Lower leg skin (tissue), 3 donors: Measurements from ENCODE around the gene CDC42SE2.

Source experiments
- POLR2A ChIP-seq, 2 donors: fragments of 450-650 bp; IDR thresholded peaks; one replicate each; pipeline ENCODE4 v1.6.1; 2016 to 2017; ENCODE audit warnings: antibody characterized with exemption in 2 of 2, mild to moderate bottlenecking in 1 of 2, moderate library complexity in 1 of 2
- TF ChIP-seq, protein P1 (sequence below), 3 donors: fragments of 450-650 bp; IDR thresholded peaks; one replicate each; pipeline ENCODE4 v1.5.1; 2016; ENCODE audit warnings: antibody characterized with exemption in 3 of 3, mild to moderate bottlenecking in 3 of 3, moderate library complexity in 2 of 3

DNA sequence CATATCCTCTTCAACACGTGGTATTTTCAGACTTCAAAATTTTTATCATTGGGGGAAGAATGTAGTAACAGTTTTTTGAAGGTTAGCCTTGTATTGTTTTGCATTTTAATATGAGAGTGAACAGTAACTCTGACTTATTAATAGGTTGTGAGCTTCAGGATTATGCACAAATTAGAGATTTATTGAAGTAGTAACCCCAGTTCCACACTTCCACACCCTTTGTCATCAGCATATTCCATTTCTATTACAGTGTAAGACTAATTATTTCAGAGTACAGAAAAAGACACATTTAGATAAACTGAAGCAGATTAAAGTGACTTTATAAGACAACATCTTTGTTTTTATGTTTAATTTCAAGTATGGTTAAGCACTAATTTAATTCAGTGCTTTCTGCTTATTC is 105.7 kb downstream of the CDC42SE2 start:
- TF ChIP-seq, protein P1, sequence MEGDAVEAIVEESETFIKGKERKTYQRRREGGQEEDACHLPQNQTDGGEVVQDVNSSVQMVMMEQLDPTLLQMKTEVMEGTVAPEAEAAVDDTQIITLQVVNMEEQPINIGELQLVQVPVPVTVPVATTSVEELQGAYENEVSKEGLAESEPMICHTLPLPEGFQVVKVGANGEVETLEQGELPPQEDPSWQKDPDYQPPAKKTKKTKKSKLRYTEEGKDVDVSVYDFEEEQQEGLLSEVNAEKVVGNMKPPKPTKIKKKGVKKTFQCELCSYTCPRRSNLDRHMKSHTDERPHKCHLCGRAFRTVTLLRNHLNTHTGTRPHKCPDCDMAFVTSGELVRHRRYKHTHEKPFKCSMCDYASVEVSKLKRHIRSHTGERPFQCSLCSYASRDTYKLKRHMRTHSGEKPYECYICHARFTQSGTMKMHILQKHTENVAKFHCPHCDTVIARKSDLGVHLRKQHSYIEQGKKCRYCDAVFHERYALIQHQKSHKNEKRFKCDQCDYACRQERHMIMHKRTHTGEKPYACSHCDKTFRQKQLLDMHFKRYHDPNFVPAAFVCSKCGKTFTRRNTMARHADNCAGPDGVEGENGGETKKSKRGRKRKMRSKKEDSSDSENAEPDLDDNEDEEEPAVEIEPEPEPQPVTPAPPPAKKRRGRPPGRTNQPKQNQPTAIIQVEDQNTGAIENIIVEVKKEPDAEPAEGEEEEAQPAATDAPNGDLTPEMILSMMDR (IDR thresholded peaks at IDR 0.05), result no peak
- TF ChIP-seq POLR2A (IDR thresholded peaks at IDR 0.05), result no peak
